Central memory CD8-positive, alpha-beta T cell (primary cell): ENCODE measurements around the gene FAR2.
A peak's percentile ranks its signal among the peaks of the same experiment; 100 is the strongest.
"Not testable (repeated sequence)": the region's sequence is repeated elsewhere in the genome, so short reads cannot be mapped to it uniquely, and the experiment has no call there.

Source experiments
- ATAC-seq: fragments of 150-1000 bp; cut with Tn5 transposase; replicated peaks from 2 replicates; pipeline ENCODE4 v1.10.0; 2022; ENCODE audit warnings: mild to moderate bottlenecking, moderate FRiP score, moderate number of reproducible peaks; ENCODE audit not compliant: poor library complexity, severe bottlenecking; ENCODE audit errors: extremely low read depth
- DNase-seq, 2 donors: peaks; one replicate each; pipeline ENCODE4 v3.0.0; 2021; ENCODE audit warnings: low spot score in 2 of 2
- H3K27ac Mint-ChIP-seq: one replicate; pipeline ENCODE4 v1.8.0; 2022; ENCODE audit warnings: low read depth, mild to moderate bottlenecking, moderate library complexity, mixed read lengths
- H3K27me3 Mint-ChIP-seq: one replicate; pipeline ENCODE4 v1.8.0; 2022; ENCODE audit warnings: mixed read lengths
- H3K36me3 Mint-ChIP-seq: one replicate; pipeline ENCODE4 v1.8.0; 2022; ENCODE audit warnings: mild to moderate bottlenecking, moderate library complexity, mixed read lengths; ENCODE audit not compliant: insufficient read depth
- H3K4me1 Mint-ChIP-seq: one replicate; pipeline ENCODE4 v1.8.0; 2022; ENCODE audit warnings: mixed read lengths
- H3K4me3 Mint-ChIP-seq: one replicate; pipeline ENCODE4 v1.8.0; 2022; ENCODE audit warnings: mild to moderate bottlenecking, moderate library complexity, mixed read lengths
- H3K9me3 Mint-ChIP-seq: one replicate; pipeline ENCODE4 v1.8.0; 2022; ENCODE audit warnings: mixed read lengths

Gene FAR2

DNA sequence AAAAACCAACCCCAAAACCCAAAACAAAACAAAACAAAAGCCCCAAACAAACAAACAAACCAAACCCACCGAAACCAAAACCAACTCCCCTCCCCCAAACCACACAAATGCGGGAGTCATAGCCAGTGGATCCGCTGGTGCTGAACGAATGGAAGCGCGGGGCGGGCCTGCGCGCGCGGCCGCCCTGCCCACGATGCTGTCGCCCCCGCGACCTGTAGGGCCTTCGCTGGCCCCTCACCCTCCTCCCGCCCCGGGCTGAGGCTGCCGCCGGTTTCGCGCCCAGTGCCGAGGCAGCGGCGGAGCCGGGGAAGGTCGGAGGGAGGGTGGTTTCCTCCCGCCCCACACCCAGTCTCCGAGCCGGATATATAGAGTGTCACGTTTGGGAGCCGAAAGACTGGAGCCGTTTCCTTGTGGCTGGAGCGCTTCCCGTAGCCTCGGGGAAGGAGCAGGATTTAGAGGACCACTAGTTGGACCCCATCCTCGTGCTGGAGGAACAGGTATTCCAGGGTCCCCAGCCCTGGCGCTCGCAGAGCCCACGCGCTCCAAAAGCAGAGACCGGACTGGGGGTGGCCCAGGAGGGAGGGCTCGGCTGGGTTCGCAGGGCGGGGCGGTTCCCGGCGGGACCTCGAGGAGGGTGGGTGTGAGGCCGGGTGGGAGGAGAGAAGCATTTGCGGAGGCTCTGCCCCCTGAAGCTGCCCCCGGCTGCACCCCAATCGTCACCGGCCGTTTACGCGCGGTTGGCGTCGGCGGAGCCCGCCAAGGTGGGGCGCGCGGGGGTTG is at the start of gene FAR2:
Gene FAR2, plus strand, starts transcription at position 368 of the 780 bp plus-strand sequence. CDS start 121,172 bp downstream, outside the sequence.
- DNase-seq, result peak in 1 of 2 donors; percentile 25

GRCh38 chr12:29102741-29103140 is 46.3 kb upstream of the FAR2 start:
- DNase-seq (no peak), ATAC-seq (peak; percentile 27)
- H3K4me3 Mint-ChIP-seq, result peak overlapping the region; percentile 71
- peaks cover 6% of the 10 kb centered on the region for H3K36me3 Mint-ChIP-seq
- peaks cover 28% of the 10 kb centered on the region for H3K4me1 Mint-ChIP-seq
- no peaks in the 10 kb centered on the region for H3K27me3 Mint-ChIP-seq
- H3K9me3 Mint-ChIP-seq, result peaks cover 7% of the 10 kb centered on the region
- H3K27ac Mint-ChIP-seq, result peak overlapping the region; percentile 92

More for the DNA sequence above, at the start of gene FAR2:
- Mint-ChIP-seq H3K27me3 (no peaks in the 10 kb centered on the region), H3K4me3 (peak within 1 kb of the TSS; percentile 93), H3K27ac (peak within 1 kb of the TSS; percentile 97), H3K4me1 (peaks cover 34% of the 10 kb centered on the region), H3K36me3 (peaks cover 3% of the 10 kb centered on the region), H3K9me3 (no peaks in the 10 kb centered on the region)
- ATAC-seq, result peak; percentile 75

DNA sequence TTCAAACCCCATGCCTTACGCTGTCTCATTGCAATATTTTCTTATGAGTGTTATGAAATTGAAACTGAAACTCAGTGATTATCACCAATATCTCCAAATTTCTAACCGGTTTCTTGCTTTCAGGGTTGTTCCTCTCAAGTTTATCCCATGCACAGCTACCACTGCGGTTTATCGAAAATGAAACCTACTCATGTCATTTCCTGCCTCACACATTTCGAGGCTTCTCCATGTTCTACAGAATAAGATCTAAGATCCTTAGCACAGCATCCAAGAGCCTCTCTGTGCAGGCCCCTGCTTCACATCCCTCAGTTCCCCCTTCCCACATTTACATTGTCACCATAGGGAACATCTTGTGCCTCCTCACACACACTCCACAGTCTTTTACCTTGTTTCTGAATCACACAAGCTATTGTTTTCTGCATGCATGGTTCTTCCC is 45.5 kb upstream of the FAR2 start:
- ATAC-seq, result peak; percentile 94
- Mint-ChIP-seq H3K27me3 (no peaks in the 10 kb centered on the region), H3K4me1 (peaks cover 28% of the 10 kb centered on the region), H3K4me3 (peak overlapping the region; percentile 71), H3K9me3 (peaks cover 7% of the 10 kb centered on the region), H3K27ac (peak overlapping the region; percentile 92), H3K36me3 (peaks cover 6% of the 10 kb centered on the region)
- DNase-seq, result peak in 1 of 2 donors; percentile 40

- peak overlapping the region; percentile 71 for H3K4me3 Mint-ChIP-seq
- no peak for DNase-seq
These were observed 44.6 kb upstream of the FAR2 start for GRCh38 chr12:29104516-29104915.

DNA sequence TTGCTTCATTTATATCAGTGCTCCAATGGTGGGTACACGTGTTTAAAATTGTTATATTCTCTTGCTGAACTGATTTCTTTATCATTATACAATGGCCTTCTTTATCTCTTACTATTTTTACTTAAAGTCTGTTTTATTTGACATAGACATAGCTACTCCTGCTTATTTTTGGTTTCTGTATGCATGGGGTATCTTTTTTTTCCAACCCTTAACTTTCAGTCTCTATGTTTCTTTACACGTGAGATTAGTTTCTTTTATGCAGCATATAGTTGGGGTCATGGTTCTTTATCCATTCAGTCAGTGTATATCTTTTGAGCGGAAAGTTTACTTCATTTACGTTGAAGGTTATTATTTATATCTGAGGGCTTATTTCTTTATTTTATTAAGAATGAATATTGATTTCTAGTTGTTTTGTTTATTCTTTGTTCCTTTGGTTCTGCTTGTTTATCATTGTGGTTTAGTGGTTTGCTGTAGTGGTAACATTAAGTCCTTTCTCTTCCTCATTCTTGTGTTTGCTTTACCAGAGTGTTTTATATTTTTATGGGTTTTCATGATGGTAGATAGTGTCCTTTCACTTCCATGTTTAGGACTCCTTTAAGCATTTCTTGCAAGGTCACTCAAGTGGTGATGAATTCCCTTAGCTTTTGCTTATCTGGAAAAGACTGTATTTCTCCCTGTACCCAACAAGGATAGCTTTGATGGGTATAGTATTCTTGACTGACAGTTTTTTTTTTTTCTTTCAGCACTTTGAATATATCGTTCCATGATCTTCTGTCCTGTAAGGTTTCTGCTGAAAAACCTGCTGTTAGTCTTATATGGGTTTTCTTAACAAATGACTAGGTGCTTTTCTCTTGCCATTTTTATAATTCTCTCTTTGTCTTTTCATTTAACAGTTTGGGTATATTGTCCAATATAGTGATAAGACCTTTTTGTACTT is 38.3 kb upstream of the FAR2 start:
- peaks cover 1% of the 10 kb centered on the region for H3K36me3 Mint-ChIP-seq
- H3K4me3 Mint-ChIP-seq, result no peak overlapping the region
- ATAC-seq (no peak), DNase-seq (no peak)
- H3K27ac Mint-ChIP-seq, result no peak overlapping the region
- H3K4me1 Mint-ChIP-seq, result no peaks in the 10 kb centered on the region
- H3K9me3 Mint-ChIP-seq, result peaks cover 12% of the 10 kb centered on the region
- H3K27me3 Mint-ChIP-seq, result no peaks in the 10 kb centered on the region

More at GRCh38 chr12:29104516-29104915, 44.6 kb upstream of the FAR2 start:
- peaks cover 4% of the 10 kb centered on the region for H3K9me3 Mint-ChIP-seq
- peaks cover 6% of the 10 kb centered on the region for H3K36me3 Mint-ChIP-seq
- peaks cover 28% of the 10 kb centered on the region for H3K4me1 Mint-ChIP-seq
- no peak for ATAC-seq
- H3K27me3 Mint-ChIP-seq, result no peaks in the 10 kb centered on the region
- peak overlapping the region; percentile 92 for H3K27ac Mint-ChIP-seq

GRCh38 chr12:29113101-29113500 is 36.0 kb upstream of the FAR2 start:
- H3K4me3 Mint-ChIP-seq, result no peak overlapping the region
- ATAC-seq (no peak), DNase-seq (no peak)
- H3K4me1 Mint-ChIP-seq, result no peaks in the 10 kb centered on the region
- H3K27me3 Mint-ChIP-seq, result no peaks in the 10 kb centered on the region
- peaks cover 1% of the 10 kb centered on the region for H3K36me3 Mint-ChIP-seq
- H3K27ac Mint-ChIP-seq, result no peak overlapping the region
- peaks cover 12% of the 10 kb centered on the region for H3K9me3 Mint-ChIP-seq

GRCh38 chr12:29116414-29116813 is 32.7 kb upstream of the FAR2 start:
- Mint-ChIP-seq H3K4me1 (no peaks in the 10 kb centered on the region), H3K4me3 (no peak overlapping the region), H3K27me3 (no peaks in the 10 kb centered on the region), H3K27ac (no peak overlapping the region), H3K36me3 (peaks cover 1% of the 10 kb centered on the region), H3K9me3 (no peaks in the 10 kb centered on the region)
- DNase-seq, result no peak
- no peak for ATAC-seq

DNA sequence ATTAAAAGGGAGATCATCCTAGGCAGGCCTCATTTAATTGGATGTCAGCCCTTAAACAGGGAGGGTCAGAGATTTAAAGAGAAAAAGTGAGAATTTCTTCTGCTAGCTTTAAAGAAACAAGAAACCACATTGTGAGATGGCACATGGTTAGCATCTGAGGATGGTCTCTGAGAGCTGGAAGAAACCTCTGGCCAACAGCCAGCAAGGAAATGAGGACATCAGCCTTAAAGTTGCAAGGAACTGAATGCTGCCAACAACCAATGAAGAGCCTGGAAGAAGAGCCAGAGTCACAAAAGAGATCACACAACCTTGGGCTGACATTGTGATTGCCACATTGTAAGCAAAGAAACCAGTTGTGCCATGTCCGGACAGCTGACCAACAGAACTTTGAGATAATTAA is 17.5 kb upstream of the FAR2 start:
- no peaks in the 10 kb centered on the region for H3K36me3 Mint-ChIP-seq
- DNase-seq (no peak), ATAC-seq (no peak)
- peaks cover 17% of the 10 kb centered on the region for H3K27me3 Mint-ChIP-seq
- no peaks in the 10 kb centered on the region for H3K9me3 Mint-ChIP-seq
- no peak overlapping the region for H3K4me3 Mint-ChIP-seq
- no peak overlapping the region for H3K27ac Mint-ChIP-seq
- no peaks in the 10 kb centered on the region for H3K4me1 Mint-ChIP-seq

DNA sequence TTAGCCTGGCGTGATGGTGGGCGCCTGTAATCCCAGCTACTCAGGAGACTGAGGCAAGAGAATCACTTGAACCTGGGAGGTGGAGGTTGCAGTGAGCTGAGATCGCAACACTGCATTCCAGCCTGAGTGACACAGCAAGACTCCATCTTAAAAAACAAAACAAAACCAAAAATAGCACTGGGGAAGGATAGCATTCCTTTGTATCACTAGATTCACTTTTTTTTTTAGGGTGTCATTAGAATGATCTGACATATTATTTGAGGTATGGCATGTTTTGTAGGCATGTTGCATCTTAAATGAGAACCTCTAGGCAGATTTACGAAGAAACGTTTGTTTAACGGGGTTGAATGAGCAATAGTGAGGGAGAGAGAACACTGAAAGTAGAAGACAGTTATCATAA is 16.8 kb upstream of the FAR2 start:
- Mint-ChIP-seq H3K27ac (no peak overlapping the region), H3K4me1 (no peaks in the 10 kb centered on the region), H3K27me3 (peaks cover 24% of the 10 kb centered on the region), H3K9me3 (no peaks in the 10 kb centered on the region), H3K36me3 (no peaks in the 10 kb centered on the region), H3K4me3 (no peak overlapping the region)
- ATAC-seq (no peak), DNase-seq (no peak)

DNA sequence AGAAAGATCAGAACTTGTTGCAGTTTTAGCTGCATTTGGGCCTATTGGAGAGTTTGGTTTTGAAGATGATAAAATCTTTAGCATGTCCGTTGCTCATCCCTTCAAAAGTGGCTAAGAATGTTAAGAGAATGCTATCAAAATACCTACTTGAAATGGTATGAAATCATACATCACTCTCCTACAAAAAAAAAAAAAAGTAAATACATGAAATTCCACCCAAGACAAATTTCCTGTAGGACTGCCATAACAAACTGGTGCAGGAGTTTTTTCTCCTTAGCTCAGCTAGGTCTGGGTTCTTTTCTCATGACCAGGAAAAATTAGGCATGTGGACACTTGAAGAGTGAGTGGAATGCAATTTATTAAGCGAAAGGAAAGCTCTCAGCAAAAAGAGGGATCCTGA is 15.9 kb upstream of the FAR2 start:
- no peaks in the 10 kb centered on the region for H3K9me3 Mint-ChIP-seq
- no peaks in the 10 kb centered on the region for H3K36me3 Mint-ChIP-seq
- no peak overlapping the region for H3K27ac Mint-ChIP-seq
- ATAC-seq (no peak), DNase-seq (no peak)
- H3K4me1 Mint-ChIP-seq, result no peaks in the 10 kb centered on the region
- H3K4me3 Mint-ChIP-seq, result no peak overlapping the region
- peaks cover 33% of the 10 kb centered on the region for H3K27me3 Mint-ChIP-seq

GRCh38 chr12:29133680-29134079 is 15.4 kb upstream of the FAR2 start:
- H3K27me3 Mint-ChIP-seq, result peaks cover 35% of the 10 kb centered on the region
- ATAC-seq, result no peak
- no peaks in the 10 kb centered on the region for H3K4me1 Mint-ChIP-seq
- H3K36me3 Mint-ChIP-seq, result no peaks in the 10 kb centered on the region
- no peak overlapping the region for H3K4me3 Mint-ChIP-seq
- no peaks in the 10 kb centered on the region for H3K9me3 Mint-ChIP-seq
- H3K27ac Mint-ChIP-seq, result no peak overlapping the region
- DNase-seq, result no peak

- H3K9me3 Mint-ChIP-seq, H3K4me1 Mint-ChIP-seq, ATAC-seq, H3K27ac Mint-ChIP-seq, H3K36me3 Mint-ChIP-seq, DNase-seq, H3K4me3 Mint-ChIP-seq: not testable (repeated sequence)
- H3K27me3 Mint-ChIP-seq, result peaks cover 28% of the 10 kb centered on the region
These were observed 10.8 kb upstream of the FAR2 start for GRCh38 chr12:29138256-29138655.
